T-helper 1 cell treated with Interleukin-12 subunit alpha and Interleukin-12 subunit beta and Interleukin-4 antibody, amounts not matched to agents 30 ng/mL and 1 ng/mL, for 36 hours (primary cell): ENCODE data around the gene KLHL29. TPM values are rescaled to one million over a fixed set of nuclear protein-coding genes. Genes with fewer than 3 reads are reported as not detected.

Experiments used
- intact Hi-C: fragments of 100-400 bp; cut with micrococcal nuclease; formaldehyde crosslinking; loops from one replicate; pipeline ENCODE4 v1.15.1; 2024
- total RNA-seq: library from RNA; stranded (reverse); gene quantifications from 2 replicates; pipeline ENCODE4 v1.2.3, GENCODE V29; 2022

KLHL29 gene
- total RNA-seq, 1 donor from 2014 or later: 2.2 TPM

GRCh38 chr2:23366720-23367119 is 18.3 kb upstream of the KLHL29 start:
- intact Hi-C loops: no loop called here

- intact Hi-C loops: no loop called here
These were observed 17.2 kb upstream of the KLHL29 start for GRCh38 chr2:23367760-23368159.

GRCh38 chr2:23373666-23374065 is 11.3 kb upstream of the KLHL29 start:
- intact Hi-C loops: no loop called here

GRCh38 chr2:23375448-23375847 is 9.5 kb upstream of the KLHL29 start:
- intact Hi-C loops: no loop called here

GRCh38 chr2:23376075-23376474 is 8.9 kb upstream of the KLHL29 start:
- intact Hi-C loops: no loop called here

GRCh38 chr2:23376972-23377371 is 8.0 kb upstream of the KLHL29 start:
- intact Hi-C loops: no loop called here

GRCh38 chr2:23377771-23378170 is 7.2 kb upstream of the KLHL29 start:
- intact Hi-C loops: no loop called here

GRCh38 chr2:23378496-23378895 is 6.5 kb upstream of the KLHL29 start:
- intact Hi-C loops: no loop called here

- intact Hi-C loops: no loop called here
These were observed 5.7 kb upstream of the KLHL29 start for GRCh38 chr2:23379220-23379695.

GRCh38 chr2:23380562-23381065 is 4.4 kb upstream of the KLHL29 start:
- intact Hi-C loops: loop anchor here (5.0 to 10.0 kb wide), 2 partner anchors 72 to 544 kb away; partner anchors contain the start of gene ATAD2B

GRCh38 chr2:23381084-23381483 is 3.9 kb upstream of the KLHL29 start:
- intact Hi-C loops: loop anchor here (5.0 to 10.0 kb wide), 2 partner anchors 71 to 544 kb away; partner anchors contain the start of gene ATAD2B

- intact Hi-C loops: loop anchor here (5.0 to 10.0 kb wide), 2 partner anchors 71 to 543 kb away; partner anchors contain the start of gene ATAD2B
These were observed 3.5 kb upstream of the KLHL29 start for GRCh38 chr2:23381485-23381884.

- intact Hi-C loops: loop anchor here (5.0 to 10.0 kb wide), 2 partner anchors 69 to 542 kb away; partner anchors contain the start of gene ATAD2B
These were observed 1.9 kb upstream of the KLHL29 start for GRCh38 chr2:23383100-23383499.

GRCh38 chr2:23385351-23385747 is 370 bp downstream of the KLHL29 start:
- intact Hi-C loops: loop anchor here (2.0 to 10.0 kb wide), 4 partner anchors 102 to 691 kb away; partner anchors contain the start of genes ATAD2B and SF3B6

GRCh38 chr2:23385748-23386338 is 864 bp downstream of the KLHL29 start:
- intact Hi-C loops: loop anchor here (2.0 to 10.0 kb wide), 5 partner anchors 101 to 691 kb away; partner anchors contain the start of genes ATAD2B and SF3B6

GRCh38 chr2:23386339-23387220 is 1.6 kb downstream of the KLHL29 start:
- intact Hi-C loops: loop anchor here (2.0 to 10.0 kb wide), 4 partner anchors 101 to 538 kb away; partner anchors contain the start of gene ATAD2B

GRCh38 chr2:23387221-23387550 is 2.2 kb downstream of the KLHL29 start:
- intact Hi-C loops: loop anchor here (2.0 to 10.0 kb wide), 4 partner anchors 100 to 538 kb away; partner anchors contain the start of gene ATAD2B

GRCh38 chr2:23387845-23388244 is 2.9 kb downstream of the KLHL29 start:
- intact Hi-C loops: loop anchor here (2.0 to 10.0 kb wide), 4 partner anchors 99 to 537 kb away; partner anchors contain the start of gene ATAD2B

GRCh38 chr2:23388294-23388693 is 3.3 kb downstream of the KLHL29 start:
- intact Hi-C loops: loop anchor here (5.0 to 10.0 kb wide), 3 partner anchors 99 to 537 kb away; partner anchors contain the start of gene ATAD2B

- intact Hi-C loops: loop anchor here (5.0 to 10.0 kb wide), 3 partner anchors 98 to 536 kb away; partner anchors contain the start of gene ATAD2B
These were observed 4.0 kb downstream of the KLHL29 start for GRCh38 chr2:23388756-23389514.

GRCh38 chr2:23390152-23390551 is 5.2 kb downstream of the KLHL29 start:
- intact Hi-C loops: no loop called here
